HG02981 (cell line): ENCODE results near the gene DNLZ.
"Not testable (repeated sequence)": the region's sequence is repeated elsewhere in the genome, so short reads cannot be mapped to it uniquely, and the experiment has no call there.

Experiments
- ATAC-seq: cut with Tn5 transposase; IDR thresholded peaks from one replicate; pipeline ENCODE4 v1.9.1; 2021; ENCODE audit warnings: mild to moderate bottlenecking, moderate library complexity; ENCODE audit not compliant: unreplicated experiment

Gene DNLZ

GRCh38 chr9:136361754-136362449 lies 1.6 kb downstream of the DNLZ start:
- no peak for ATAC-seq

- no peak for ATAC-seq
These were observed 2.3 kb downstream of the DNLZ start for GRCh38 chr9:136361047-136361753.

GRCh38 chr9:136359774-136360718 lies 3.5 kb downstream of the DNLZ start:
- ATAC-seq: no peak

GRCh38 chr9:136358888-136359287 lies 4.7 kb downstream of the DNLZ start:
- ATAC-seq: no peak

- ATAC-seq: no peak
These were observed 5.5 kb downstream of the DNLZ start for GRCh38 chr9:136358016-136358415.

GRCh38 chr9:136357202-136357725 lies 6.3 kb downstream of the DNLZ start:
- ATAC-seq: no peak

- ATAC-seq: no peak
These were observed 7.7 kb downstream of the DNLZ start for GRCh38 chr9:136355616-136356557.

GRCh38 chr9:136354592-136355085 lies 8.9 kb downstream of the DNLZ start:
- no peak for ATAC-seq

- no peak for ATAC-seq
These were observed 9.6 kb downstream of the DNLZ start for GRCh38 chr9:136353757-136354488.

- ATAC-seq: no peak
These were observed 10.5 kb downstream of the DNLZ start for GRCh38 chr9:136353088-136353487.

- ATAC-seq: no peak
These were observed 10.9 kb downstream of the DNLZ start for GRCh38 chr9:136352682-136353081.

GRCh38 chr9:136351868-136352267 lies 11.7 kb downstream of the DNLZ start:
- ATAC-seq: not testable (repeated sequence)

- no peak for ATAC-seq
These were observed 12.2 kb downstream of the DNLZ start for GRCh38 chr9:136351252-136351800.

- no peak for ATAC-seq
These were observed 14.0 kb downstream of the DNLZ start for GRCh38 chr9:136349546-136349945.

- ATAC-seq: no peak
These were observed 14.9 kb downstream of the DNLZ start for GRCh38 chr9:136348691-136349090.

GRCh38 chr9:136347472-136348256 lies 15.9 kb downstream of the DNLZ start:
- ATAC-seq: no peak

GRCh38 chr9:136346927-136347465 lies 16.5 kb downstream of the DNLZ start:
- ATAC-seq: no peak

- no peak for ATAC-seq
These were observed 17.4 kb downstream of the DNLZ start for GRCh38 chr9:136346157-136346481.
